WTC11 (cell line): ENCODE data around the gene ZFPM1.

Experiments used
- ATF3 ChIP-seq: sonication (generic); formaldehyde crosslinking; conservative IDR thresholded peaks from 2 replicates; pipeline ENCODE4 v1.8.1; 2022; ENCODE audit warnings: mild to moderate bottlenecking, missing genetic modification reagents
- CTCF ChIP-seq: fragments of 200-600 bp; IDR thresholded peaks from 2 replicates; pipeline ENCODE4 v1.8.0; 2022; ENCODE audit warnings: antibody characterized with exemption
- FOXJ3 ChIP-seq: sonication (generic); formaldehyde crosslinking; IDR thresholded peaks from 2 replicates; pipeline ENCODE4 v1.9.0; 2021; ENCODE audit warnings: missing genetic modification reagents, mild to moderate bottlenecking, borderline replicate concordance
- GTF2I ChIP-seq: fragments of 250-450 bp; sonication (Bioruptor Pico); conservative IDR thresholded peaks from 2 replicates; pipeline ENCODE4 v1.4.0; 2021; ENCODE audit warnings: mild to moderate bottlenecking
- HMGXB4 ChIP-seq: sonication (generic); formaldehyde crosslinking; IDR thresholded peaks from 2 replicates; pipeline ENCODE4 v1.8.1; 2023; ENCODE audit warnings: mild to moderate bottlenecking, moderate library complexity, missing genetic modification reagents
- JAZF1 ChIP-seq: fragments of 250-450 bp; sonication (Bioruptor Pico); IDR thresholded peaks from 2 replicates; pipeline ENCODE4 v1.9.0; 2021; ENCODE audit warnings: moderate library complexity, mild to moderate bottlenecking, inconsistent platforms
- JUN ChIP-seq: sonication (generic); formaldehyde crosslinking; IDR thresholded peaks from 2 replicates; pipeline ENCODE4 v1.8.0; 2023; ENCODE audit warnings: mild to moderate bottlenecking, missing genetic modification reagents
- MAX ChIP-seq: sonication (generic); formaldehyde crosslinking; IDR thresholded peaks from 2 replicates; pipeline ENCODE4 v1.8.0; 2022; ENCODE audit warnings: mild to moderate bottlenecking, missing genetic modification reagents
- SMAD3 ChIP-seq: sonication (generic); formaldehyde crosslinking; IDR thresholded peaks from 2 replicates; pipeline ENCODE4 v1.8.0; 2022; ENCODE audit warnings: missing genetic modification reagents, mild to moderate bottlenecking, borderline replicate concordance
- USF2 ChIP-seq: sonication (generic); formaldehyde crosslinking; IDR thresholded peaks from 2 replicates; pipeline ENCODE4 v1.8.1; 2023; ENCODE audit warnings: mild to moderate bottlenecking, missing genetic modification reagents, moderate library complexity
- ZNF263 ChIP-seq: sonication (generic); formaldehyde crosslinking; IDR thresholded peaks from 2 replicates; pipeline ENCODE4 v1.8.1; 2022; ENCODE audit warnings: low read depth, mild to moderate bottlenecking, moderate library complexity, missing genetic modification reagents
- ZNF512 ChIP-seq: sonication (generic); formaldehyde crosslinking; IDR thresholded peaks from 2 replicates; pipeline ENCODE4 v1.8.1; 2022; ENCODE audit warnings: missing genetic modification reagents, borderline replicate concordance
- TF ChIP-seq, protein P1 (sequence below): sonication (generic); formaldehyde crosslinking; IDR thresholded peaks from 2 replicates; pipeline ENCODE4 v1.8.0; 2022; ENCODE audit warnings: mild to moderate bottlenecking, missing genetic modification reagents

DNA sequence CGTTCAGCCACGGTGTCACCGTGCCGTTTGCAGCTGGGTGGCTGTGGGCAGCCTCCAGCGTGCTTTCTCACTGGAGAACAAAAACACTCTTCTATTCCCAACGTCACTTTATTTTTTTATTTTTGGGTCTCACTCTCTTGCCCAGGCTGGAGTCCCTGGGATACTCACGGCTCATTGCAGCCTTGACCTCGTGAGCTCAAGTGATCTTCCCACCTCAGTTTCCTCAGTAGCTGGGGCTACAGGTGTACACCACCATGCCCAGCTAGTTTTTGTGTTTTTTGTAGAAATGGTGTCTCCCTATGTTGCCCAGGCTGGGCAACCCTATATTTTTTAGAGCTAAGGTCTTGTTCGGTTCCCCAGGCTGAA lies 82.8 kb downstream of the ZFPM1 start:
- TF ChIP-seq CTCF (no peak), SMAD3 (no peak), GTF2I (CRISPR knock-in tag) (no peak), ZNF263 (CRISPR knock-in tag) (no peak), MAX (no peak), USF2 (CRISPR knock-in tag) (no peak), JAZF1 (no peak), HMGXB4 (CRISPR knock-in tag) (no peak), FOXJ3 (no peak), ZNF512 (CRISPR knock-in tag) (no peak), ATF3 (CRISPR knock-in tag) (no peak), JUN (CRISPR knock-in tag) (no peak)
- TF ChIP-seq, protein P1, sequence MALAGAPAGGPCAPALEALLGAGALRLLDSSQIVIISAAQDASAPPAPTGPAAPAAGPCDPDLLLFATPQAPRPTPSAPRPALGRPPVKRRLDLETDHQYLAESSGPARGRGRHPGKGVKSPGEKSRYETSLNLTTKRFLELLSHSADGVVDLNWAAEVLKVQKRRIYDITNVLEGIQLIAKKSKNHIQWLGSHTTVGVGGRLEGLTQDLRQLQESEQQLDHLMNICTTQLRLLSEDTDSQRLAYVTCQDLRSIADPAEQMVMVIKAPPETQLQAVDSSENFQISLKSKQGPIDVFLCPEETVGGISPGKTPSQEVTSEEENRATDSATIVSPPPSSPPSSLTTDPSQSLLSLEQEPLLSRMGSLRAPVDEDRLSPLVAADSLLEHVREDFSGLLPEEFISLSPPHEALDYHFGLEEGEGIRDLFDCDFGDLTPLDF (CRISPR knock-in tag): no peak
